Activated CD8-positive, alpha-beta memory T cell treated with anti-CD3 and anti-CD28 coated beads, Interleukin-2, amount 50 U/mL, for 1 hour (primary cell): ENCODE data around the gene CALHM6.

Experiments used
- DNase-seq: peaks from one replicate; pipeline ENCODE4 v3.0.0-alpha.2; 2020; ENCODE audit errors: extremely low read depth

Gene CALHM6

DNA sequence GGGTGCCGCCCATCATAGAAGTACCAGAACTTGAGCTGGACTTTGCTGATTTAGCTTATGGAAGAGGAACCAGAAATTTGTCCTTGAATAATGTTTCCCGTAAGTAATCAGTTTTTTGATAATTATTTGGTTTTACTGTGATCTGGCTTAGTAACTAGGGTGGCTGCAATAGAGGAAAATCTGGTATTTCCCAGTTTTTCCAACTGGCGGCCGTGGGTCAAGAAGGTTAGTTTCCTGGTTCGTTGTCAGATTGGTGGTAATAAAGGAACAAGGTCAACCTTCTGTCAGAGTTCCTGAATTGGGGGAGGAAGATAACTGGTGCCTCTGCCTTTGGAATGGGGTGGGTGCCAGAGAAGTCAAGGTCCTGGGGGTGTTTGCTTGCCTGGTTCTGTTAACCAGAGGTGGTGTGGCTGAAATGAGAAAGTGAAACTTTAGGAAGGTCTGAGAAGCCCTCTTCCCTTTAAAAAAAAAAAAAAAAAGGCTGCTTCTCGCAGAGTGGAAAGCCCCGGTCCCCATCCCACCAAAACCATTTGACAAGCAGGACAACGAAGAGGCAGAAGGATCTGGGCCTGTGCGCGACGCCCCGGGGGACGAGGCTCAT, at the start of gene CALHM6:
CALHM6 (plus strand) TSS at position 45 of the 601 bp plus-strand sequence; CDS start at position 600, 555 bp downstream.
- no peak for DNase-seq

DNA sequence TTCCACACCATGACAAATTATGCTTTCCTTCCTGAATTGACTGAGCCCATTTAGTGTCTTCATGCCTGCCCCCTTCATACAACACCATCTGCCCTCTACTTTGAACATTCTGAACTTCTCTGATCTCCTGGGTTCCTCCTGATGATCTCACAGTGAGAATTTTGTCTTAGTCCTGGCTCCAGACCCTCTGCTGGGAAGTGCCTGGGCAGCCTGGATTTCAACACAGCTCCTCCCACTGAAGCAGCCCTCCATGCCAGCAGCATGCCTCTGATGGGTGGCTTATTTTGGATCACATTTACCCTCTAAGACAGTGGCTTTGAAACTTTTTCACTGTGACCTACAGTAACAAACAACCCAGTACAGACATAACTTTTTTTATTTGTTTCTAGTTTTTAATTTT, 48.9 kb upstream of the CALHM6 start:
- no peak for DNase-seq

DNA sequence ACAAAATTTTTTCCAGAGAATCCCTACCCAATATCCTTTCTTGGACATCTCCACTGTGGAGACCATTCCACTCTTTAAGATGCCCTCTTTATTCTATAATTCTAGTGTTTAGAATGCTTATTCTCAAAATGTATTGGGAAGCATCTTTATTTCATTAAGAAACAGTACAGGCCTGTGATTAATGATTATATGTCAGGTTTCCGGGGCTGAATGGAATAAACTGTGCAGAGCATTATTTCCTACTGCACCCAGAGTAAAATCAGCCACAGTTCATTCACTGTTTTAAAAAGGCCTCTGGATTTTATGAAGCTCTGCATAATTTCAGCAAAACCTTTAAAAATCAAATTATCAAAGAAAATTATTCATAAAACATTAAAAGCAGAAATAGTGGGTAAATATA, 47.8 kb upstream of the CALHM6 start:
- DNase-seq = no peak

DNA sequence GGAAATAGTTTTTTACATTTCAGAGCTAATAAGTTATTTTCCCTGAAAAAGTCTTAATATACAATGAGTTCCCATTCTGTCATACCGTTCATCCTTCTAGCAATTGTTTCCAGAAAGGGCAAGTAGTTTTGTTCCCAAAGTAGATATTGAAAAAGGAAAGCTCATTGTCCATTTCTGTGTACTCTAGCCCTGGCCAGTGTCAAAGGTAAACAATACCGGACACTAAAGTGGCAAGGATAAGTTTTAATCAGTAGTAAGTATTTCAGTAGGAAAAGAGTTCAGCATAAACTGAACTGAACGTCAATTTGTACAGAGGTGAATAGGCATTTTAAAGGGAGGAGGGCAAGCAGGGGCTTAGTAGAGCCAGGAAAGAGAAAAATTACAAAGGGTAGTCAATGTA, 43.5 kb upstream of the CALHM6 start:
- DNase-seq = no peak

DNA sequence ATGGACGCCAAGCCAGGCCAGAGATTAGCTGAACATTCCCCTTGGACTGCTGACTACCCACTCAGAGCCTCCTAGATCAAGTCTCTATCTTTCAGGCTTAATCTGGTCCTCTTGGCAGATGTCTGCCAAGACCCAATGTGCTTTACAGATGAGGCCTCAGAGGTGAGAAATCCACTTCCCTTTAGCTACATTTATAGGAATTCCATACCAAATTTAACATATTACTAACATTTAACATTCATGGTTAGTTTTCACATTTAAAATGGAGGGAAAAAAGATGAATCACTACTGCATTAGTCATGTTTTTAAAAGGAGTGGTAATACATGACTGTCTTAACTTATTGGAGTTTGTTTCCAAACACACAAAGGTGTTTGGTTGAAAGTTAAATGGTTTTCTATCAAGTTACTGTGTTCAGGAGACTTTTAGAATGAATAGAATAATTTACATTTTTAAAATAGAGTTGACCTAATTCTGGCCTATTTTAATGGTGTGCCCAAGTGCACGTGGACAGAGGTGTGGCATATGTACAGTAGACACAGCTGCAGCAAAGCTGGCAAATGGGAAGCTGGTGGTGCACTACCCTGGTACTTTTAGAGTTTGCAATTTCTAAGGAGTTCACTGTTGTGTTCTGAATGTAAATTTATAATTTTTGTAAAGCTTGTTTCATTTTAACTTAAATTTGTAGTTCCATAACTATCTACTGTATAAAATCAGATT, 41.9 kb upstream of the CALHM6 start:
- DNase-seq = no peak

DNA sequence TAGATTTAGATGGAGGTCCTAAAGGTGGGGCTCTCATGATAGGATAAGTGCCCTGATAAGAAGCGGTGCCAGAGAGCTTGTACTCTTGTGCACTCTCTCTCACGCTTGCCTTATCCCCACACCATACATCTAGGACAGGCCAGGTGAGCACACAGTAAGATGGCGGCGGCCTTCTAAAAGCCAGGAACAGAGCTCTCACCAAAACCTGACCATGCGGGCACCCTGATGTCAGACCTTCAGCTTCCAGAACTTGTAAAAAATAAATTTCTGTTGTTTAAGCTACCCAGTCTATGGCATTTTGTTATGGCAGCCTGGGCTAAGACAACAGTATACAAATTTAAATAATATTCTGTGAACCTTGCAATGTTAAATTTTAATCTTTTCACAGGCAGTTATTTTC, 40.8 kb upstream of the CALHM6 start:
- DNase-seq = no peak

DNA sequence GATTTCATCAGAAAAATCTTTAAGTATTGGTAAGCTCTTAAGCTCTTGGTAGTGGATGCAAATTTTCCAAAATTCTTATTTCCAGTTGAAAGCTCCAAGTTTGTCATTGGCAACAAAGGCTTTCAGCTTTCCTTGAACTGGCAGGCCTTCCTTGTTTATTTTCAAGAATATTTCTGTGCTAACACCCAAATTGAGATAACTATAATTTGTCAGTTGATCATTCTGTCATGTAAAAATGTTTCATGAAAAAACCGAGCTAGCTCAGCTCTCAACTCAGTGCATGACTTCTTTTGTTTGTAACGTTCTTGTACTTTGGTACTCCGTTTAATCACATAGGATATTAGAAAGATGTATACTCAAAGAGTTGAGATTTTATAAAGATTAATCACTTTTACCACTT, 38.9 kb upstream of the CALHM6 start:
- DNase-seq = no peak

DNA sequence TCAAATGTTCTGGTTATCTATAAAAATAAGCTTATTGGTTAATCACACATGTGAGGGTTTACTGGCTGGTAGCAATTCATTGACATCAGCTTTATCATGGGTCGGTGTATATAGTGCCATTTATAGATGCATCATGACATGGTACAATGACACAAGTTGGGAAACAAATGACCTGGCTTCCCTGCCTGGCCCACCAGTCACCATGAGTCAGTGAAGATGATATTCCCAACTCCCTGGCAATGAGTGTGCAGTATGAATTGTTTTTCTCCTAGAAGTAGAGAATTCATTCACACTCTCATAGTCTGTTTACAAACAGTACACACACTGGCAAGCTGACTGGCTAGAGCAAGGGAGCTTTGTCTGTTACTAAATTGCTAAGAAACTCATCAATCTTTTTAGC, 37.2 kb upstream of the CALHM6 start:
- no peak for DNase-seq

DNA sequence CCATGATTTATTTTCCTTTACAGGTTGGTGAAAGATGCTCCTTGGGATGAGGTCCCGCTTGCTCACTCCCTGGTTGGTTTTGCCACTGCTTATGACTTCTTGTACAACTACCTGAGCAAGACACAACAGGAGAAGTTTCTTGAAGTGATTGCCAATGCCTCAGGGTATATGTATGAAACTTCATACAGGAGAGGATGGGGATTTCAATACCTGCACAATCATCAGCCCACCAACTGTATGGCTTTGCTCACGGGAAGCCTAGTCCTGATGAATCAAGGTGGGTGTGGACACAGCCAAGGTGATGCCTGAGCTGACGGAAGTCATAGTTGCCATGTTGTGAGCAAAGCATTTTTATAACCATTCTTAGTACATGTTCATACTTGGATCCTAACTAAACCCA, 34.6 kb upstream of the CALHM6 start:
- DNase-seq = no peak

DNA sequence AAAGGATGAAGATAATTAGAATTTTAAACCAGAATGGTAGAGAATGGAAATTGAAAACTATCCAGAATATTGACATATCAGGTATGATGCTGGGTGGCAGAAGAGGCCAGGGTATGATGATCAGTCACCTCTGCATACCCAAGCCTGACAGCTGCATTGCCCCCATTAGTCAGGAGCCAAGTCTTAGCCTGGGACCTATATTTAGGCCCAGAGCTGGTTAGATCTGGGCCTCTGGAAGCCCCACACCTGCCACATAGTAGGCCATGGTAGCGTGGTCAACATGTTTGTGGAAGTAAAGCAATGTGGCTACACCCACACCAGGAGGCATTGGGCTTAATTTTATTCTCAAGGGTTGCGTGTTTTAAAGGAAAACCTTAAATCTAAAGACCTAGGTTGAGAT, 32.1 kb upstream of the CALHM6 start:
- DNase-seq = no peak

DNA sequence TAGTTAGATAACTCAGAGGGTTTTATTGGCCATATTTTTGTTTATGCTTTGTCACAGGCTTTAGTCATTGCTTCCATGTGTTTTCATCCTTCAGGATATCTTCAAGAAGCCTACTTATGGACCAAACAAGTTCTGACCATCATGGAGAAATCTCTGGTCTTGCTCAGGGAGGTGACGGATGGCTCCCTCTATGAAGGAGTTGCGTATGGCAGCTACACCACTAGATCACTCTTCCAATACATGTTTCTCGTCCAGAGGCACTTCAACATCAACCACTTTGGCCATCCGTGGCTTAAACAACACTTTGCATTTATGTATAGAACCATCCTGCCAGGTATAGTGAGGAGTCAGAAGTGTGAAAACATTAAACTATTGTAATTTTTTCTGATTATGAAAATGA, 30.3 kb upstream of the CALHM6 start:
- DNase-seq = no peak

DNA sequence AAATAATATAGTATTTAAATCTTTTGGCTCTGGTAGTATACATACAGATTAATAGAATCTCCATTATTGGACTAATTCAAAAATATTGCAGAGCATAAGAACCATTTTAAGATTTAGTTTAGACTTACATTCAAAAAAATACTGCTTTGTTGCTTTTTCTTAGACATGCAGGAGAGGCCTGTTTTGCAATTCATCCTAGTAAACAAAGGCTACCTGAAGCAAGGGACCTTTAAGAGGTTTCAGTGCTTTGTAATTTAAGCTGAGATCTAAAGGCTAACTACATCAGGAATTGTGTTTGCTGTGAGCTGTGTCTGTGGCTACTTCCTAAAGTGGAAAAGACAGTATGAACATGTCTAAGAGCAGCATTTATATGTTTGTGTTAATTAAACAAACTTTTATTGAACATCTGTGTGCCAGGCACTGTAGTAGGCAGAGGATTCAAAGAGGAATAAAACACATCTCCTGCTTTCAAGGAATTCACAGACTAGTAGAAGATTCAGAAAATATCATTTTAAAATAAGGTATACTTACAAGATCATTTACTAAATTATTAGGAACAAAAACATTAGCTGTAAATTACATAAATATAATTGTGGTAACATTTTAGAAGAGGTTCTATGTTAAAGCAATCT, 29.1 kb upstream of the CALHM6 start:
- DNase-seq = no peak

DNA sequence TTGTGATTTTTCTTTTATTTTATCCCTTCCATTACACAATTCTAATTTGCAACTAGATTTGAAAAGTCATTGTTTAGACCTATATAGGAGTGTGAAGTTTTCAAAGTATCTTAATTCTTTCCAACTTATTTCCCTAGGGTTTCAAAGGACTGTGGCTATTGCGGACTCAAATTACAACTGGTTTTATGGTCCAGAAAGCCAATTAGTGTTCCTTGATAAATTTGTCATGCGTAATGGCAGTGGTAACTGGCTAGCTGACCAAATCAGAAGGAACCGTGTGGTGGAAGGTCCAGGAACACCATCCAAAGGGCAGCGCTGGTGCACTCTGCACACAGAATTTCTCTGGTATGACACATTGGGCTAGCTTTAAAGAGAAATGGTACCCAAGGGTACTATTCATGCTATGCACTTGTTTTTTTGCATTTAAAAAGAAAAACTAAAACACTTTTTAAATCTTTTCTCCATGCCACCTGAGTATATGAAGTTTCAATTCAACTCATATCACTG, 27.9 kb upstream of the CALHM6 start:
- no peak for DNase-seq

DNA sequence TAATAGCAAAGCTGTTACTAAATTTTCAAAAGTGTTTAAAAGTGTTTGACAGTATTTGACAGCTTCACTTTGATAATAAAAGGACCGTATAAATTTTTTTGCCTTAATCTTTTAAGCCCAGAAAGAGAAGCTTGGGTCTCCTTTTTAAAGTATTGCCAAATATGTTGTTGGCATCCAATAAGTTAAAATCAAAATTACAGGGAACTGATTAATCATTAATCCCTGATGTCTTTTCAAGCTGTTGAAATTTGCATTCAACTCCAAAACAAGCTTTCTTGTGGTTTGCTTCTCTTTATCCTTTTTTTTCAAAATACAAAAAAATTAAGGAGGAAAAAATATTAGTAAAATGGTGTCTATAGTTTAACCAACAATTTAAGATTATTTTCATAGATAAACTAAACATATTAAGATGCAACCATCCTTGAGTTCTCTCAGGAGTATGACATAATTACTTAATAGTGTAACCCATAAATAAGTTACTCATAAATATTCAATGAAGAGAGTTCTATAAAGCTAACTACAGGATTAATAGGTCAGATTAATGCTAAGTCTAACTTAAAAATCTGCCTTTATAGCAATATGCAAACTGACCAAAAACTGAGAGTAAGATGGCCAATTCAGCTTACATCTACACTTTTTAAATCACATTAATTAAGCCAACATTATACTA, 27.0 kb upstream of the CALHM6 start:
- no peak for DNase-seq

DNA sequence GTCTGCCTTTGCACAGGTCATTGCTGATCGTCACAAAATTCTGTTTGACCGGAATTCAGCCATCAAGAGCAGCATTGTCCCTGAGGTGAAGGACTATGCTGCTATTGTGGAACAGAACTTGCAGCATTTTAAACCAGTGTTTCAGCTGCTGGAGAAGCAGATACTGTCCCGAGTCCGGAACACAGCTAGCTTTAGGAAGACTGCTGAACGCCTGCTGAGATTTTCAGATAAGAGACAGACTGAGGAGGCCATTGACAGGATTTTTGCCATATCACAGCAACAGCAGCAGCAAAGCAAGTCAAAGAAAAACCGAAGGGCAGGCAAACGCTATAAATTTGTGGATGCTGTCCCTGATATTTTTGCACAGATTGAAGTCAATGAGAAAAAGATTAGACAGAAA, 24.6 kb upstream of the CALHM6 start:
- no peak for DNase-seq

DNA sequence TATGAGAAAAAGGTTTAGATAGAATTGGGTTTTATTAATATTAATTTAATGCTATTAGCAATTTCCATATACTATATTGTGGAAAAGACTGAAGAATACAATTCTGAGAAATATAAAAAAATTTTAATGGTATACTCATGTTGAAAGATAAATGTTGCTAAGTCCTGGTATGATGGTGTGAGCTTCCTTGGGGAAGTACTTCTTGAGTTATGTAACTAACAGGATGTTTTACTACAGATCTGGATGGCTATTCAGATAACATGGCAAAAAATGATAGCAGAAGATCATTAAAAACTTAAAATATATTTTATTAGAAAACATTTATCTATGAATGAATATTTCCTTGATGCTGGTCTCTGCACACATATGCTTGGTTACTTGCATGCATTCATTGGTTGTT, 23.5 kb upstream of the CALHM6 start:
- DNase-seq = no peak

DNA sequence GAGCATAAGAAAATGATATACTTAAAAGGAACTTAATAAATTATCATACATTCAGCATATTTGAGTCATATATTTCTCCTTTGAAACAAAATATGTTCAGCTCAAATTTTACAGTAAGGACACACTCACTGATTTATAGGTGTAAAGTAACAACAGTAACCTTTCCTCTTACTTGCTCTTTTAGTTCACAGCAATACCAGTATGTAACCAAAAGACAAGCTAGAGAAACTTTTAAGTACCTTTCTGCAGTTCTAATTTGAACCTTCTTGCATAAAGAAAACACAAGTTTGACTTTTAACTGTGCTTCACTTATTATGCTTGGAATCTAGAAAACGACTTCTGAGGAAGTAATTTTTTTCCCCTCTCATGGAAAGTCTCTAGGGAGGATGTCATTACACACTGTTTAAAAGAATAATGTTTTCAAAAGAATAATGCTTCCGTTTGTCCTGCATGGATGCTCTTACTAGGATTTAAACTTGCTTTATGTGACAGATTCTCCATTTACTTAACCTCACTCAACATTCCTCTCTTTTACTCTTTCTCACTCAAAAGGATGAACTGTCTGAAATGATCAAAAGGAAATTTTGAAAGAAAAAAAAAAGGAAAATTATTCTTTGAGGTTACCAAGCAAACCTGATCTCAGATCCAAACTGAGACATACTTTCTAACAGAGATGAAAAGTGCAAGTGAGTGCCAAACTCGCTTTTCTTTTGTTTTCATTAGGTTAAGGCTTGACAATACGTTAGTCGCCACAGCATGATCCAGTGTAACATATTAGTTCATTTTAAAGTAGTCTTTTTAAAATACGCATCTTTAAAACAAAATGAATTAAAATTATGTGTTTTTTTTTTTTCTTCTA, 22.4 kb upstream of the CALHM6 start:
- no peak for DNase-seq

DNA sequence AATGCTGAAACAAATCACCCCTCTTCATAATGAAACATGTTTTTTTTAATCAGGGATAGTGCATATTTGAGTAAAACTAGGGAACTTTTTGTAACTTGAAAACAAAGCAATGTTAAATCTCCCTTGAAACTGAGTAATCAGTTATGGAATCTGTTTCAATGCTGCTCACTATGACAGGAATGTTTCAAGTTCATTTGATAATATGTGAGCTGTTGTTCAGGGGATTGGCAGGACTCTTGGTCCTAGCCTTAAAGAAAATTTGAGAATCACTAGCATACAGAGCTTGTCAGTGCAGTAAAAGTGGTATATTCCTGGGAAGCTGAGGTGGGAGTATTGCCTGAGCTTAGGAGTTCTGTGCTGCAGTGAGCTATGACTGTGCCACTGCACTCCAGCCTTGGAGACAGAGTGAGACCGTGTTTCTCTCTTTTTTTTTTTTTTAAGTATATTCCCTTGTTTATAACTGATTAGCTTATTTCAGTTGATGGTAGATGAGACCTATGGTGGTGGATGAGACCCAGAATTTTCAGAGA, 21.6 kb upstream of the CALHM6 start:
- DNase-seq = no peak

DNA sequence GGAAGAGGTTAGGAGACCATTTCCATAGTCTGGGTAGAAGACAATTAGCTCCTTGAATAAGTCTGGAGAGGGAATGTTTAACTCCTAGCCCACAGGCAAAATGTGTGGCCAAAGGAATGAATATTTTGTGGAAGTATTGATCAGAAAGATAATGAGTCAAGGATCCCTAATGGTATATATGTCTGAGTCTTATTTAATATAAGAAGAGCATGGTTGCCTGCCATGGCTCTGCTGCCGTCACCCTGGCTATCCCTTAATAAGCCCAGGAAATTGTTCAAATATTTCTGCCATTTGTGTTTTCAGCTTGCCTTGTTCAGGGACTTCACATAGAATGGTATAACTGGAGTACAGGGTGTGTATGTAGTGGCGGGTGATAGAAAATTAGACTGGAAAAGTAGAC, 18.1 kb upstream of the CALHM6 start:
- DNase-seq = no peak

DNA sequence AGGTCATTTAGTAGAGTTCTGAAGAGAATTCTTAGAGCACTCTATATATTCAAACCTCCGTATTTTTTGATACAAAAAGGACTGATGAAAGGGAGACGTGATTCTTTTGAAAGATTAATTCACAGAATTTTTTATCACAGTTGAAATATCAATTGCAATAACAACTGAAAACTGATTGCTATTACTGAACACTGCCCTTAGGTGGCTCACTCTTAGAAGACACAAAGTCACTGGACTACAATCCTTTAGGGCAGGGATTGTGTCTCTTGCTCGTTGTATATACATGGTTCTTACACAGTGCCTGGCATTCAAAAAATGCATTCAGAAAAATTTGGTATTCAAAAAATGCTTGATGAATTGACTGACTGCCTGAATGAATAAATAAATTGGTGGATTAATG, 17.1 kb upstream of the CALHM6 start:
- DNase-seq = no peak

DNA sequence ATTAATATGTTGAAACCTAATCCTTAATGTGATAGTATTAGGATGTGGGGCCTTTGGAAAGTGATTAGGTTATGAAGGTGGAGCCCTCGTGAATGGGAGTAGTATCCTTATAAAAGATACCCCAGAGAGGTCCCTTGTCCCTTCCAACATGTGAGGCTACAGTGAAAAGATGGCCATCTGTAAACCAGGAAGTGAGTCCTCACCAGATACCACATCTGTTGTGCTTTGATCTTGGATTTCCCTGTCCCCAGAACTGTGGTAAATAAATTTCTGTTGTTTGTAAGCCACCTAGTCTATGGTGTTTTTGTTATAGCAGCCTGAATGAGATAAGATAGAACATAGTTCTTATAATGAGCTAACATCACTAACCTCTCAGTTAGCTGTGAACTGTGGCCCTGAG, 16.6 kb upstream of the CALHM6 start:
- no peak for DNase-seq
